Breast epithelium (tissue), 4 donors: ENCODE data around the gene PLCB4. TPM values are rescaled to one million over a fixed set of nuclear protein-coding genes. Genes with fewer than 3 reads are reported as not detected.

Experiments
- DNase-seq, 2 donors: peaks; one replicate each; pipeline ENCODE4 v3.0.0-alpha.2; 2019; ENCODE audit warnings: low spot score in 2 of 2
- H3K27ac ChIP-seq, 2 donors: fragments of 200-600 bp; sonication (generic) in 1 of 2; one replicate each; pipeline ENCODE4 v1.5.1; 2016 to 2019; ENCODE audit warnings: mild to moderate bottlenecking in 1 of 2
- H3K27me3 ChIP-seq, 2 donors: fragments of 200-600 bp; sonication (generic) in 1 of 2; one replicate each; pipeline versions ENCODE4 v1.5.1 to v1.6.0; 2017 to 2019; ENCODE audit warnings: control low read depth in 1 of 2, mild to moderate bottlenecking in 1 of 2
- H3K36me3 ChIP-seq: fragments of 200-600 bp; one replicate; pipeline ENCODE4 v1.5.1; 2019
- H3K4me1 ChIP-seq, 2 donors: fragments of 200-600 bp; sonication (generic); one replicate each; pipeline ENCODE4 v1.5.1; 2016 to 2019; ENCODE audit warnings: control low read depth in 1 of 2
- H3K4me3 ChIP-seq, 3 donors: fragments of 200-600 bp; sonication (generic); 1 replicate in 2 of 3; 2 replicates in 1 of 3; pipeline ENCODE4 v1.5.1; 2016 to 2019; ENCODE audit warnings: mild to moderate bottlenecking in 3 of 3, moderate library complexity in 2 of 3
- H3K9me3 ChIP-seq, 2 donors: fragments of 200-600 bp; sonication (generic) in 1 of 2; one replicate each; pipeline ENCODE4 v1.5.1; 2016 to 2019; ENCODE audit warnings: control low read depth in 1 of 2
- CTCF ChIP-seq, 3 donors: fragments of 450-650 bp; IDR thresholded peaks; one replicate each; pipeline ENCODE4 v1.5.1; 2016 to 2017; ENCODE audit warnings: antibody characterized with exemption in 3 of 3, mild to moderate bottlenecking in 3 of 3, moderate library complexity in 3 of 3
- POLR2A ChIP-seq: fragments of 450-650 bp; IDR thresholded peaks from one replicate; pipeline ENCODE4 v1.6.1; 2016; ENCODE audit warnings: antibody characterized with exemption, mild to moderate bottlenecking, moderate library complexity
- POLR2AphosphoS5 ChIP-seq, 3 donors: sonication (generic); formaldehyde crosslinking; IDR thresholded peaks; one replicate each; pipeline ENCODE4 v1.6.1; 2017; ENCODE audit warnings: antibody characterized with exemption in 3 of 3
- intact Hi-C: fragments of 100-400 bp; cut with DNase I; formaldehyde crosslinking; loops from one replicate; pipeline ENCODE4 v1.15.1; 2023; ENCODE audit warnings: low total_unique reads
- total RNA-seq, 3 donors: library from RNA; depleted of rRNA; stranded (reverse); fragments of >200 nt; gene quantifications; one replicate each; pipeline ENCODE4 v1.1.0, GENCODE V29; 2016

PLCB4 gene
- total RNA-seq, 3 donors from 2014 or later: 9.4 to 17.7 (median 13.0) TPM

DNA sequence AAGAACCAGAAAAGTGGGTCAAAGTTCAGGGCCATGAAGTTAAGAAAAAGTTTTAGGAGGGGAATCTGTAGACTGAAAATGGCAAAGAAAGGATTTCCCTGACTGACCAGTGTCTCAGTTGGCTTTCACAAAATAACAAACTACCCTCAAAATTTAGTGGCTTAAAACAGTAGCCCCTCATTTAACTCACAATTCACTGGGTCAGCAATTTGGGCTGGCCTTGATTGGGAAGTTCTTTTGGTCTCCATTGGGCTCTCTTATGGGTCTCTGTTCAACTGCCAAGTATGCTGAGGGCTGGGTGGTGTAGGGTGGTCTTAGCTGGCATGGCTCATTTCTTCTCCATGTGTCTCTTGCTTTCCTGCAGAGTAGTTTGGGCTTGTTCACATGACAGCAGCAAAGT is 161.5 kb downstream of the PLCB4 start:
- Histone ChIP-seq H3K9me3 (no peaks in the 10 kb centered on the region), H3K36me3 (no peaks in the 10 kb centered on the region), H3K27ac (no peak overlapping the region), H3K27me3 (no peaks in the 10 kb centered on the region), H3K4me1 (no peaks in the 10 kb centered on the region), H3K4me3 (no peak overlapping the region)
- intact Hi-C loops: no loop called here
- TF ChIP-seq CTCF (IDR thresholded peaks at IDR 0.05) (no peak), POLR2A (no peak), POLR2AphosphoS5 (IDR thresholded peaks at IDR 0.05) (no peak)
- DNase-seq: no peak

- no peaks in the 10 kb centered on the region for H3K4me1 ChIP-seq
- H3K9me3 ChIP-seq: no peaks in the 10 kb centered on the region
- intact Hi-C loops: no loop called here
- H3K4me3 ChIP-seq: no peak overlapping the region
- DNase-seq: no peak
- TF ChIP-seq POLR2AphosphoS5 (IDR thresholded peaks at IDR 0.05) (no peak), CTCF (IDR thresholded peaks at IDR 0.05) (no peak), POLR2A (no peak)
- H3K27me3 ChIP-seq: no peaks in the 10 kb centered on the region
- H3K36me3 ChIP-seq: no peaks in the 10 kb centered on the region
- no peak overlapping the region for H3K27ac ChIP-seq
Observed at GRCh38 chr20:9233804-9234203, 164.9 kb downstream of the PLCB4 start.

- DNase-seq: no peak
- H3K36me3 ChIP-seq: no peaks in the 10 kb centered on the region
- no peak overlapping the region for H3K4me3 ChIP-seq
- TF ChIP-seq CTCF (IDR thresholded peaks at IDR 0.05): no peak
- TF ChIP-seq POLR2A: no peak
- no peak for TF ChIP-seq POLR2AphosphoS5 (IDR thresholded peaks at IDR 0.05)
- no peak overlapping the region for H3K27ac ChIP-seq
- no peaks in the 10 kb centered on the region for H3K4me1 ChIP-seq
- no peaks in the 10 kb centered on the region for H3K27me3 ChIP-seq
- intact Hi-C loops: no loop called here
- H3K9me3 ChIP-seq: no peaks in the 10 kb centered on the region
Observed at GRCh38 chr20:9235518-9235917, 166.6 kb downstream of the PLCB4 start.

- intact Hi-C loops: no loop called here
Observed at GRCh38 chr20:9236458-9236857, 167.6 kb downstream of the PLCB4 start.

GRCh38 chr20:9241232-9241692 is 172.4 kb downstream of the PLCB4 start:
- H3K27ac ChIP-seq: no peak overlapping the region
- intact Hi-C loops: no loop called here

More at GRCh38 chr20:9236458-9236857, 167.6 kb downstream of the PLCB4 start:
- Histone ChIP-seq H3K9me3 (no peaks in the 10 kb centered on the region), H3K27ac (no peak overlapping the region), H3K4me3 (no peak overlapping the region), H3K27me3 (no peaks in the 10 kb centered on the region), H3K36me3 (no peaks in the 10 kb centered on the region), H3K4me1 (no peaks in the 10 kb centered on the region)
- DNase-seq: no peak
- no peak for TF ChIP-seq CTCF (IDR thresholded peaks at IDR 0.05)
- TF ChIP-seq POLR2AphosphoS5 (IDR thresholded peaks at IDR 0.05): no peak
- no peak for TF ChIP-seq POLR2A

More at GRCh38 chr20:9241232-9241692, 172.4 kb downstream of the PLCB4 start:
- no peaks in the 10 kb centered on the region for H3K27me3 ChIP-seq
- TF ChIP-seq CTCF (IDR thresholded peaks at IDR 0.05) (no peak), POLR2A (no peak), POLR2AphosphoS5 (IDR thresholded peaks at IDR 0.05) (no peak)
- no peaks in the 10 kb centered on the region for H3K36me3 ChIP-seq
- H3K4me3 ChIP-seq: no peak overlapping the region
- H3K4me1 ChIP-seq: no peaks in the 10 kb centered on the region
- DNase-seq: no peak
- no peaks in the 10 kb centered on the region for H3K9me3 ChIP-seq
